GM21528 (cell line): ENCODE data around the gene STOX2.

Experiments used
- ATAC-seq: cut with Tn5 transposase; IDR thresholded peaks from one replicate; pipeline ENCODE4 v1.9.1; 2021; ENCODE audit warnings: mild to moderate bottlenecking, moderate library complexity; ENCODE audit not compliant: unreplicated experiment, low FRiP score

The STOX2 gene

GRCh38 chr4:184062769-184063168 is 157.7 kb downstream of the STOX2 start:
- no peak for ATAC-seq

GRCh38 chr4:184064877-184065276 is 159.8 kb downstream of the STOX2 start:
- no peak for ATAC-seq

- no peak for ATAC-seq
Measured at GRCh38 chr4:184066584-184067300, 161.6 kb downstream of the STOX2 start.

GRCh38 chr4:184067931-184068554 is 162.9 kb downstream of the STOX2 start:
- no peak for ATAC-seq
